Measurements from ENCODE around the gene HORMAD2. TPM values are rescaled to one million over a fixed set of nuclear protein-coding genes. Genes with fewer than 3 reads are reported as not detected.

HORMAD2 gene
- total RNA-seq, 2 experiments from 2014 or later: not detected

DNA sequence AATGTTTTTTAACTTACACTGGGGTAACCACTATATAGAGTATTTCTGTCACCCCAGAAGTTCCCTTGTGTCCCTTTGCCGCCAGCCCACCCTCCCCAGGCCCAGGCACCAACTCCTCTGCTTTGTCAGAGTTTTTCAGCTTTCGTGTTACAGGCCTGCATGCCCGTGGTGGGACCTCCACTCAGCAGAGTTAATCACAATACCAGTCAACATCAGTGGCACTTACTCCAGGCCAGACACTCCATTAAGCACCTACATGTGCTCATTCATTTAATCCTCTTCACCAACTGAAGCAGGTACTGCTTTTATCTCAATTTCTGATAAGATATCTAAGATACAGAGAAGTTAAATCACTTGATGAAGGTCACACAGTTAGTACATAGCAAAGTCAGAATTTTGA is 103.0 kb downstream of the HORMAD2 start:
- CTCF ChIA-PET: interaction anchor here (0.8 to 1.4 kb wide), 2 partner anchors 15 to 84 kb away, joined by 3 read pairs; no protein-coding TSS in a partner anchor
- POLR2A ChIA-PET: no interaction called here

DNA sequence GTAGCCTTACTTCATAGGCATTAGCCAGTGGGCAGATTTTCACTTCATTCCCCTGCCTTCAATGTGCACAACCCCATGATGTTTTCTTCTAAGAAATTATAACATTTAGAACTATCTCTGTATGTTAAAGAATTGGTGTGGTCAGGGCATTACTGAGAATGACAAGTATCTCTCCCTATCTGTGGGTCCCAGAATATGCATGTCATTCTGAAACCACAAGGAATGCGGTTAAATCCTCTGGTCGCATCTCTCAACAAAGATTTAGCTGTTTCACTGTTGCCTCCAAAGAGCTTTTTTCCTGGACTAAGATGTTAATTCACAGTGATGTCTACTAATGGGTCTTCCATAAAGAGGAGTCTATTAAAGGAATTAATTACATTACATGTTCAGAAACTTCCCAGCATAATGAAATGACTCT is 103.6 kb downstream of the HORMAD2 start:
- CTCF ChIA-PET: interaction anchor here (0.8 kb wide), 1 partner anchor 84 kb away, joined by 3 read pairs; no protein-coding TSS in a partner anchor

GRCh38 chr22:30185129-30185528 is 104.9 kb downstream of the HORMAD2 start:
- POLR2A ChIA-PET: interaction anchor here (0.5 to 0.7 kb wide), 4 partner anchors 46 to 560 kb away, joined by 3 to 6 read pairs (median 4); no protein-coding TSS in a partner anchor
- CTCF ChIA-PET: interaction anchor here (0.6 to 1.0 kb wide), 2 partner anchors 13 to 428 kb away, joined by 3 to 5 read pairs; no protein-coding TSS in a partner anchor

More for the DNA sequence above, 103.6 kb downstream of the HORMAD2 start:
- POLR2A ChIA-PET: no interaction called here

DNA sequence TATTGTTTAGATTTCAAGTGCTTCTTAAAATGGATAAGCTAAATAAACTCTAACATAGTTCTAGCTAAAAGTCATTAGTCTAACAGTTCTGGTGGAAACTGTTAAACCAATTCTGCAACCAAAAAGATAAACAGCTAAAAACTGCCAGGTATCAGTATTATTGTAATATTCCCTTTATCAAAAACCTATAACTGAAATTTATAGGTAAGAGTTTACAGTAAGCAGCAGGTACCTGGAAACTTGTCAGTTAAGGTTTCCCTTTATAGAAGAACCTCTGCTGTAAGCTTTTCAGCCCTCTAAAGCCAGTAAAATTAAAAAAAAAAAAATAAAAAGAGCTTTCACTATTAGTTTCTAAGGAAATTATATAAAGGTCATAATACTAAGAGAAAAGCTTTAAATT is 105.3 kb downstream of the HORMAD2 start:
- CTCF ChIA-PET: interaction anchor here (0.6 to 1.0 kb wide), 2 partner anchors 13 to 428 kb away, joined by 3 to 5 read pairs; no protein-coding TSS in a partner anchor

GRCh38 chr22:30186041-30186440 is 105.8 kb downstream of the HORMAD2 start:
- ChIA-PET POLR2A (interaction anchor here (0.7 kb wide), 3 partner anchors 69 to 1277 kb away, joined by 3 to 6 read pairs (median 4); no protein-coding TSS in a partner anchor), CTCF (interaction anchor here (0.6 to 1.0 kb wide), 2 partner anchors 12 to 429 kb away, joined by 3 to 5 read pairs; no protein-coding TSS in a partner anchor)

More for the DNA sequence above, 105.3 kb downstream of the HORMAD2 start:
- POLR2A ChIA-PET: interaction anchor here (0.6 to 0.7 kb wide), 4 partner anchors 46 to 1276 kb away, joined by 3 to 6 read pairs (median 4); no protein-coding TSS in a partner anchor

DNA sequence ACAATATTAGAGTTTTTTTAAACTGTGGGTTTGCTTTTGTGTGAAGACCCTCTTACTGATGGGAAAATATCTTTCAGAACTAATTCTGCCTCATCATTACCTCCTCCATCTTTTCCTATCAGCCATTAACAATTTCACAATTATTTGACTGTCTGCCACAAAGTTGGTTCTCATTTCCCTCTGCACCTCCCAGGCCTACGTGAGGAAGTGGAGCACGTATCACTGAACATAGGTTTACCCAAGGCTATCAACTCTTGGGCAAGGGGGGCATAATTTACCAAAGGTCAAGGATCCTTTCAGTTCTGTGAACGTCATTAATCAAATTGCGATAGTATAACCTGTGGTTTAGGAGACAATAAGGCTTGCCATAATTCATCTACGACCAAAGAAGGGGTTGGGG is 106.2 kb downstream of the HORMAD2 start:
- ChIA-PET CTCF (no interaction called here), POLR2A (no interaction called here)

DNA sequence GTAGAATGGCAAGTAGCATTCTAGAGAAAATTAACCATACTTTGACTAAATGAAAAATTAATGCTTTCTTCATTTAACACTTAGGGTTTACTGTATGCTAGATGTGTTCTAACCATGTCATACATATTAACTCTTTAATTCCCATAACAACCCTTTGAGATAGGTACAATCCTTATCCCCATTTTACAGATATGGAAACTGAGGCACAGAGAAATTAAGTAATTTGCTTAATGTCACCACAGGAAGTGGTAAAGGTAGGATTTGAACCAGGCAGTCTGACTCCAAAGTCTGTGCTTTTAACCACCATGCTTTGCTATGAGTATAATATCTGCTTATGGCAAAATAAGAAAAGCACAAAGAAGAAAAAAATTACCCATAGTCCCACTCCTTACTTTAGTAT is 106.8 kb downstream of the HORMAD2 start:
- POLR2A ChIA-PET: no interaction called here

DNA sequence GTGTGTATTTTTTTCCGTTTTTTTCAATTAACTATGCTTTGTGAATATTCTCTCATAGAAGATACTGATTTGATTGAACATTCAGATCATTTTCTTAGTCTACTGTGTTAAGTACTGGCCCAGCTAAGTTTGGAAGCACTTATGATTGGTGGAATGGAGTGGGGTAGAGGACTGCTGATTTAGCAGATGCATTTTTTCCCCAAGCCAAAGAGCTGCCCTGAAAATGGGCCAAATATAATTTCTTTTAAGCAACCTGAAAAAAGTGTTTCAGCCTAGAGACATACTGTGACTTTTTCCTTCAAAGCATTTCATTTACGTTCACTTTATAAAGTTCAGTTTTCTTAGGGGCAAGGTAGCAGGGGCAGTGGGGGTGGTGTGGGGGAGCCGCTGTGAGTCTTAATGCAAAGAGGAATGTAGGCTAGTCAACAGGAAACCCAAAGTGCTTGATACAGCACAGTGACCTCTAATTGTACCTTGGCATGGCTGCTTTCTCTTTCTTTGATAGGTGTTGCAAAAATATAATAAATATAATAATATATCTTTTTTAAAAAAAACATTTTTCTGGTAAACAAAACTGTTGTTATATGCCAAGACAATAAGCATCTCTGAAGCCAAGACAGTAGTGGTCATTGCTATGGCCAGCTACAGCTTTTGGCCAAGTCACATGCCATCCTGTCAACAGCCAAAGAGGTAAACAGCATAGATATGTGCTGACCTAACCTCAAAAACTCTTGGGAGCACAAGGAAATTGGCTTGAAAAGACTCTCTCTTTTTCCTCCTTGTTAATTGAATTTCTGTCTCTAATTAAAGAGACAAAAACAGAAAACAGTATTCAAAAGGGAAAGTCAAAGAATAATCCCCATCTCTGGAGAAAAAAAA is 107.5 kb downstream of the HORMAD2 start:
- ChIA-PET POLR2A (interaction anchor here (0.6 kb wide), 1 partner anchor 68 kb away, joined by 3 read pairs; no protein-coding TSS in a partner anchor), CTCF (no interaction called here)

More for the DNA sequence above, 106.8 kb downstream of the HORMAD2 start:
- CTCF ChIA-PET: no interaction called here

DNA sequence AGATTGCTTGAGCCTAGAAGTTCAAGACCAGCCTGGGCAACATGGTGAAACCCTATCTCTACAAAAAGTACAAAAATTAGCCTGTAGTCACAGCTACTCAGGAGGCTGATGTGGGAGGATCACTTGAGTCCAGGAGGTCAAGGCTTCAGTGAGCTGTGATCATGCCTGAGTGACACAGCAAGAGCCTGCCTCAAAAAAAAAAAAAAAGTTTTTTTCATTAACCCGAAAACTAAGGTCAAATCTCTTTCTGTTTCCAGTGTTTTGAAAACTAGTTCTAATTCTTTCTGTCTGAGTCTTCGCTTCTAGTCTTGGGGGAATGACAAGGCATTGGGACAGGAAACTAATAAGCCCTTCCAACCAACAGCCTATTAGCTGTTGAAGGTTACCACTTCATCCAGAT is 108.6 kb downstream of the HORMAD2 start:
- CTCF ChIA-PET: interaction anchor here (0.9 kb wide), 1 partner anchor 81 kb away, joined by 3 read pairs; no protein-coding TSS in a partner anchor
- POLR2A ChIA-PET: interaction anchor here (0.6 kb wide), 1 partner anchor 218 kb away, joined by 3 read pairs; no protein-coding TSS in a partner anchor

DNA sequence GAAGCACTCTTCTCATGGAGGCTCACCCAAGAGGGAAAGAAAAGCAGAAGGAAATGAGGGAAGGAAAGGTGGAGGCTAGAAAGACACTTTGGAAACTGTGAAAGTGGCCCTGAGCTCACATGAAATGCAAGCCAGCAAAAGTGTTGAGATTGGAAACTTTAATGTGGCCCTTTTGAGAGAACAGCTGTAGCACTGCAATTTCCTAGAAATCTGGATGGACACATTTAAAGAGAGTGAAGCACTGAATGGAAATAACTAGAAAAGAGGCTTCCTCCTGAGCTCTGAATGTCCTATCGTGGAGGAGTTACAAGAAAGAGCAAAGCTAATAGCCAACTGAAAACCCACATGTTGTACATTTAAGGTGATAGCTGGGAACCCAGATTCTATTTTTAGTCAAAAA is 110.3 kb downstream of the HORMAD2 start:
- ChIA-PET CTCF (no interaction called here), POLR2A (interaction anchor here (0.5 kb wide), 1 partner anchor 923 kb away, joined by 4 read pairs; no protein-coding TSS in a partner anchor)

- ChIA-PET CTCF (no interaction called here), POLR2A (no interaction called here)
Observed at GRCh38 chr22:30191040-30191701, 110.9 kb downstream of the HORMAD2 start.

DNA sequence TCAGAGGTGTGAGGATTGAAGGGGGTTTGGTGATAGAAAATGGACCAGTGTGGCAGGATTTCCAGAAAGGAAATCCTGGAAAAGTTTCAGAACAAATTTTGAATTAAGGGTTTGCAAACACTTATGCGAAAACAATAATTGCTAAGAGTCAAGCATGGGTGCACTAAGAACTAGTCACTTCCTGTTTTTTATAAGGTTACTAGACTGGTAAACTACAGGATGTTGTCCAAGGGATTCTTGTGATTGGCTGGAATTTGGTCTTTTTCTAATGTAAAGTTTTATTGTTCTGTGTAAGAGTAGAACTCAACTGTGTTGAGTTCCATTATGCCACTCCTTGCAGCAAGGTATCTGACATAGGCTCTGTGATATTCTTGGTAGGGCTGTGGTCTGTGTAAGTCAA is 112.2 kb downstream of the HORMAD2 start:
- CTCF ChIA-PET: no interaction called here
- POLR2A ChIA-PET: no interaction called here

- CTCF ChIA-PET: no interaction called here
- POLR2A ChIA-PET: no interaction called here
Observed at GRCh38 chr22:30193031-30193775, 112.9 kb downstream of the HORMAD2 start.

GRCh38 chr22:30195245-30196140 is 115.2 kb downstream of the HORMAD2 start:
- CTCF ChIA-PET: interaction anchor here (0.8 to 0.9 kb wide), 2 partner anchors 13 to 86 kb away, joined by 3 read pairs; no protein-coding TSS in a partner anchor
- POLR2A ChIA-PET: interaction anchor here (0.7 kb wide), 1 partner anchor 202 kb away, joined by 6 read pairs; no protein-coding TSS in a partner anchor

DNA sequence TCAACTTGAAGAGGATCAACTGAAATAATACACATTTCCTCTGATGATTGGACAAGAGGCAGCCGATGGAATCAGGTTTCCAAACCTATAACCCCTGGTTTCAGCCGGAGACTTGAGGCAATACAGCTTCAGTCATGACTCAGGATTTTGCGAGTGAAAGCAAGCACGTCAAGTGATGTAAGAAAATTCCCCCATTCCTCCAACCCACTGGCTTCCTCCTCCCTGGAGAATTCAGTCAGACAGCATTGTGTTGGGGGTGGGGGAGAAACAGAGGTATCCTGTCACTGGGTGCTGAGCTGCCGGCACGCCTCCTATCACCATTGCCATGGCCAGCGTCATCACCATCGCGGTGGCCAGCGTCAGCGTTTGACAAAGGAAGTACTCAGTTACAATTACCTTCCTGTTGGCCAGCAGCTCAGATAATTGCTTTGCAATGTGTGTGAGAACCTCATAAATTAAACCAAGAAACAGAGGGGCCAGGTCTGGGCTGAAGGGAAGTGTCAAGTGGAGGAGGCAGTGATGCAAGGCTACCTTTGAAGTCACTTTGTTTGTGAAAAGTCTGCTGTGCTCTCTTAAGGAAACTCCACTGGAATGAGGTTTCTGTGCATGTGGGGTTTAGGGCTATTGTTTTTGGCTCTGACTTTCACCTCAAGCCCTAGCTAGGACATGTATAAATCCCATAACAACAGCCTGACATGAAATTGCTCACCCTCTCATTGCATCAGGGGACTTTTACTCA is 116.0 kb downstream of the HORMAD2 start:
- ChIA-PET CTCF (interaction anchor here (0.7 to 0.8 kb wide), 2 partner anchors 31 to 87 kb away, joined by 3 read pairs; no protein-coding TSS in a partner anchor), POLR2A (no interaction called here)

DNA sequence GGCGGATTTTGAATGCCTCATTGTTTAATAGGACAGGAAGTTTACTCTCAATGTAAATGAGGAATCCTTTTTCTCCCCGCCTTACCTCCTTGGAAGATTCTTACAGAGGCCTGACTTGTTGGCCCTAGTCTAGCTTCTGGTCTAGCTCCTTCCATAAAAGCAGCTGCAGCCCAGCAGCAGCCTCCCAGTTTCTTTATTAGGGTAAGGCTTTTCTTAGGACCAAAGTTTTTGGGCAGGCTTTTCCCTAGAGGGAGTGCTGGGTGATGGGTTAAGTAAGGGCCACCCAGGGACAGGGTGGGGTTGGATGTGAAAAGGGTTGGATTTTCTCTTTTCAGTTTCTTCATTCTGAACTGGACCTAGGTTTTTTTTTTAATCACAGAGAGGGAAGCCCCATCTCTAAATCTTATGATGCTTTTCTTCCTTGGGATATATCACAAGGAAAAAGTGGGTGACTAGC is 116.6 kb downstream of the HORMAD2 start:
- POLR2A ChIA-PET: no interaction called here
- CTCF ChIA-PET: interaction anchor here (0.7 kb wide), 1 partner anchor 31 kb away, joined by 3 read pairs; no protein-coding TSS in a partner anchor

DNA sequence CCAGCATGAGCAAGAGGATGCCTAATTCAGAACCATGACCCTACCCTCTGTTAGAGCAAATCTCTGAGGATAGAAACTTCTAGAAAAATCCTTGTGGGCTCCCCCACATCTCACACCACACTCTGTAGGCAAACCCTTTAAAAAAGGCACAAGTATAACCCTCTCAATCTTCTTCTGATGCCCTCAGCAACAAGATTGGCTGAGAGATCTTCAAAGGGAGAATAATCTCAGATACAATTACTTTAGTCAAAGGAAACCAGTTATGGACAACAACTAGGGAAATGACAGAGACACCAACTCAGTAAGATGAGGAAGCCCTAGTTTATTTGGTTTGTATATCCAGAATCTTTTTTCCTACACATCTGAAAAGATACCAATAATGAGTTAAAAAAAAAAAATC is 117.1 kb downstream of the HORMAD2 start:
- ChIA-PET POLR2A (no interaction called here), CTCF (no interaction called here)
